ENCODE data around the gene BICC1. TPM values are rescaled to one million over a fixed set of nuclear protein-coding genes. Genes with fewer than 3 reads are reported as not detected.

BICC1 gene
- total RNA-seq, 1 experiment from 2014 or later, result 13.9 TPM

GRCh38 chr10:58712982-58713381 lies 200.3 kb downstream of the BICC1 start:
- no peaks in the 10 kb centered on the region for H3F3A ChIP-seq (ENCODE audit: low read length, unreplicated experiment)
- no peak; the same call in 1 of the 2 replicates for ATAC-seq
- no peaks in the 10 kb centered on the region for H3K9me3 ChIP-seq (ENCODE audit: low read length)
- H3K4me1 ChIP-seq (ENCODE audit: insufficient read depth, low read length), result no peaks in the 10 kb centered on the region
- TF ChIP-seq EZH2phosphoT487 (IDR thresholded peaks at IDR 0.05; ENCODE audit: borderline replicate concordance, low read length) (no peak), EZH2 (IDR thresholded peaks at IDR 0.05; ENCODE audit: low read length, unreplicated experiment) (no peak), CTCF (conservative IDR thresholded peaks at IDR 0.05; ENCODE audit: low read depth, low read length) (peak; percentile 58; the same call in 1 of the 2 replicates)
- H3K36me3 ChIP-seq (ENCODE audit: low read depth, low read length), result no peaks in the 10 kb centered on the region
- intact Hi-C loops (cut with micrococcal nuclease), result no loop called here
- no peak overlapping the region for H3K4me3 ChIP-seq (ENCODE audit: low read length)
- POLR2A ChIA-PET (ENCODE audit: unreplicated experiment), result no interaction called here
- no peaks in the 10 kb centered on the region for H3K9me2 ChIP-seq (replicated peaks; ENCODE audit: low read length)
- no peak overlapping the region for H3K27ac ChIP-seq (ENCODE audit: low read length)
- no peak overlapping the region for H3K9ac ChIP-seq (ENCODE audit: low read length)
- H4K20me1 ChIP-seq (ENCODE audit: low read length), result no peaks in the 10 kb centered on the region
- peaks cover 38% of the 10 kb centered on the region for H3K27me3 ChIP-seq (ENCODE audit: low read length)
- H3K4me2 ChIP-seq (ENCODE audit: low read length), result no peak overlapping the region
- H3K79me2 ChIP-seq (ENCODE audit: low read length), result no peaks in the 10 kb centered on the region
- no peak overlapping the region for H2AFZ ChIP-seq (ENCODE audit: low read length)
- CTCF ChIA-PET, result no interaction called here
- peak; percentile 33 for DNase-seq
- no TSS peak for BruUV-seq (replicated peaks)

- ChIA-PET POLR2A (ENCODE audit: unreplicated experiment) (no interaction called here), CTCF (interaction anchor here (0.6 kb wide), 2 partner anchors 206 to 1425 kb away, joined by 3 to 4 read pairs; no protein-coding TSS in a partner anchor)
- DNase-seq, result no peak
- no peak for ATAC-seq
- Histone ChIP-seq H3K9me3 (ENCODE audit: low read length) (no peaks in the 10 kb centered on the region), H3K36me3 (ENCODE audit: low read depth, low read length) (no peaks in the 10 kb centered on the region), H4K20me1 (ENCODE audit: low read length) (no peaks in the 10 kb centered on the region), H3F3A (ENCODE audit: low read length, unreplicated experiment) (no peaks in the 10 kb centered on the region), H3K4me2 (ENCODE audit: low read length) (no peak overlapping the region), H3K9ac (ENCODE audit: low read length) (no peak overlapping the region), H3K4me1 (ENCODE audit: insufficient read depth, low read length) (no peaks in the 10 kb centered on the region), H3K4me3 (ENCODE audit: low read length) (no peak overlapping the region), H3K27ac (ENCODE audit: low read length) (no peak overlapping the region), H3K27me3 (ENCODE audit: low read length) (peaks cover 38% of the 10 kb centered on the region), H3K79me2 (ENCODE audit: low read length) (no peaks in the 10 kb centered on the region), H3K9me2 (replicated peaks; ENCODE audit: low read length) (no peaks in the 10 kb centered on the region), H2AFZ (ENCODE audit: low read length) (no peak overlapping the region)
- TF ChIP-seq CTCF (conservative IDR thresholded peaks at IDR 0.05; ENCODE audit: low read depth, low read length) (0 out of 2 replicates have a peak, but pooled peaks have one; percentile 12), EZH2phosphoT487 (IDR thresholded peaks at IDR 0.05; ENCODE audit: borderline replicate concordance, low read length) (no peak)
- no TSS peak for BruUV-seq (replicated peaks)
- intact Hi-C loops (cut with micrococcal nuclease), result no loop called here
Observed at GRCh38 chr10:58714409-58714808, 201.7 kb downstream of the BICC1 start.

- Histone ChIP-seq H3K4me2 (ENCODE audit: low read length) (no peak overlapping the region), H3K27ac (ENCODE audit: low read length) (no peak overlapping the region), H3K4me3 (ENCODE audit: low read length) (no peak overlapping the region), H3K79me2 (ENCODE audit: low read length) (no peaks in the 10 kb centered on the region), H3K36me3 (ENCODE audit: low read depth, low read length) (no peaks in the 10 kb centered on the region), H3K9me3 (ENCODE audit: low read length) (no peaks in the 10 kb centered on the region), H2AFZ (ENCODE audit: low read length) (no peak overlapping the region), H3K4me1 (ENCODE audit: insufficient read depth, low read length) (no peaks in the 10 kb centered on the region), H3K27me3 (ENCODE audit: low read length) (peaks cover 38% of the 10 kb centered on the region), H3F3A (ENCODE audit: low read length, unreplicated experiment) (no peaks in the 10 kb centered on the region), H3K9ac (ENCODE audit: low read length) (no peak overlapping the region), H4K20me1 (ENCODE audit: low read length) (no peaks in the 10 kb centered on the region), H3K9me2 (replicated peaks; ENCODE audit: low read length) (no peaks in the 10 kb centered on the region)
- intact Hi-C loops (cut with micrococcal nuclease), result no loop called here
- BruUV-seq (replicated peaks), result no TSS peak
- ChIA-PET POLR2A (ENCODE audit: unreplicated experiment) (no interaction called here), CTCF (no interaction called here)
- ATAC-seq (no peak), DNase-seq (no peak)
- TF ChIP-seq EZH2 (IDR thresholded peaks at IDR 0.05; ENCODE audit: low read length, unreplicated experiment), result no peak
- TF ChIP-seq CTCF (conservative IDR thresholded peaks at IDR 0.05; ENCODE audit: low read depth, low read length), result no peak
- no peak for TF ChIP-seq EZH2phosphoT487 (IDR thresholded peaks at IDR 0.05; ENCODE audit: borderline replicate concordance, low read length)
Observed at GRCh38 chr10:58715061-58715460, 202.4 kb downstream of the BICC1 start.

Data from PC-3 (cell line).